ENCODE measurements around the gene MXI1.

DNA sequence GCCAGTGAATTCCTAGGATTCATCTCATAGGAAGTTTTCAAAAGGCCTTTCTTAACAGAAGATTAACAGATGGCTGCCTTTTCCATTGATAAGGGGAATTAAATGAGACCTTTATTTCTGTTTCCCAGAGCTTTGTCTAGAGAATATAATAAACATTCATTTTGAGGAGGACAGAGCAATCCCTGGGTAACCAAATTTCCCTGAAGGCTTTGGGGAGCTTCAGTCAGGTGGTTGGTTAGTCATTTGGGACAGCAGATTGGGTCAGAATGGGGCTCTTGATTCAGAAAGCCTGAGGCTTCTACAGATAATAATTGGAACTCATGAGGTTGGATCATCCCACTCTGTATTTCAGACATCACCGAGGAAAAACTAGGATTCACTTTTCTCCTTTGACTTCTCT is 21.8 kb downstream of the MXI1 start:
- TF ChIP-seq, protein P1, sequence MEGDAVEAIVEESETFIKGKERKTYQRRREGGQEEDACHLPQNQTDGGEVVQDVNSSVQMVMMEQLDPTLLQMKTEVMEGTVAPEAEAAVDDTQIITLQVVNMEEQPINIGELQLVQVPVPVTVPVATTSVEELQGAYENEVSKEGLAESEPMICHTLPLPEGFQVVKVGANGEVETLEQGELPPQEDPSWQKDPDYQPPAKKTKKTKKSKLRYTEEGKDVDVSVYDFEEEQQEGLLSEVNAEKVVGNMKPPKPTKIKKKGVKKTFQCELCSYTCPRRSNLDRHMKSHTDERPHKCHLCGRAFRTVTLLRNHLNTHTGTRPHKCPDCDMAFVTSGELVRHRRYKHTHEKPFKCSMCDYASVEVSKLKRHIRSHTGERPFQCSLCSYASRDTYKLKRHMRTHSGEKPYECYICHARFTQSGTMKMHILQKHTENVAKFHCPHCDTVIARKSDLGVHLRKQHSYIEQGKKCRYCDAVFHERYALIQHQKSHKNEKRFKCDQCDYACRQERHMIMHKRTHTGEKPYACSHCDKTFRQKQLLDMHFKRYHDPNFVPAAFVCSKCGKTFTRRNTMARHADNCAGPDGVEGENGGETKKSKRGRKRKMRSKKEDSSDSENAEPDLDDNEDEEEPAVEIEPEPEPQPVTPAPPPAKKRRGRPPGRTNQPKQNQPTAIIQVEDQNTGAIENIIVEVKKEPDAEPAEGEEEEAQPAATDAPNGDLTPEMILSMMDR (IDR thresholded peaks at IDR 0.05) = no peak
- no peak for TF ChIP-seq POLR2A (IDR thresholded peaks at IDR 0.05)
